Gastroesophageal sphincter (tissue), 4 donors: ENCODE measurements around the gene CPNE9. TPM values are rescaled to one million over a fixed set of nuclear protein-coding genes. Genes with fewer than 3 reads are reported as not detected.

Experiments used
- ATAC-seq: fragments of 150-250 bp; one replicate; pipeline ENCODE4 v1.9.1; 2016; ENCODE audit warnings: mild to moderate bottlenecking, moderate library complexity
- H3K27ac ChIP-seq, 4 donors: fragments of 200-600 bp; sonication (generic) in 3 of 4; 1 replicate in 3 of 4; 2 replicates in 1 of 4; pipeline ENCODE4 v1.5.1; 2016 to 2019
- H3K27me3 ChIP-seq: fragments of 200-600 bp; sonication (generic); one replicate; pipeline ENCODE4 v1.5.1; 2019
- H3K36me3 ChIP-seq, 2 donors: fragments of 200-600 bp; sonication (generic); one replicate each; pipeline ENCODE4 v1.5.1; 2019; ENCODE audit warnings: control low read depth in 1 of 2
- H3K4me1 ChIP-seq, 3 donors: fragments of 200-600 bp; sonication (generic); 1 replicate in 2 of 3; 2 replicates in 1 of 3; pipeline ENCODE4 v1.5.1; 2016 to 2019; ENCODE audit warnings: control low read depth in 2 of 3
- H3K4me3 ChIP-seq, 2 donors: fragments of 200-600 bp; sonication (generic); one replicate each; pipeline ENCODE4 v1.5.1; 2019; ENCODE audit warnings: mild to moderate bottlenecking in 1 of 2, moderate library complexity in 1 of 2
- H3K9me3 ChIP-seq, 3 donors: fragments of 200-600 bp; sonication (generic); one replicate each; pipeline ENCODE4 v1.5.1; 2017 to 2019; ENCODE audit warnings: control low read depth in 2 of 3
- CTCF ChIP-seq, 4 experiments: fragments of 200-600 bp in 2 of 4; fragments of 450-650 bp in 2 of 4; sonication (generic) in 1 of 4; IDR thresholded peaks; one replicate each; pipeline ENCODE4 v1.5.1; 2017 to 2019; ENCODE audit warnings: antibody characterized with exemption in 4 of 4, mild to moderate bottlenecking in 2 of 4, moderate library complexity in 2 of 4
- EP300 ChIP-seq: sonication (generic); formaldehyde crosslinking; IDR thresholded peaks from one replicate; pipeline ENCODE4 v1.6.1; 2017; ENCODE audit warnings: antibody characterized with exemption, mild to moderate bottlenecking
- POLR2A ChIP-seq, 2 donors: fragments of 450-650 bp; IDR thresholded peaks; one replicate each; pipeline ENCODE4 v1.6.1; 2017; ENCODE audit warnings: antibody characterized with exemption in 2 of 2, mild to moderate bottlenecking in 2 of 2, moderate library complexity in 1 of 2
- POLR2AphosphoS5 ChIP-seq: sonication (generic); formaldehyde crosslinking; IDR thresholded peaks from one replicate; pipeline ENCODE4 v1.6.1; 2017; ENCODE audit warnings: antibody characterized with exemption
- WGBS, 2 donors: methylation state at CpG; one replicate each; pipeline ENCODE4 v1.1.5; 2018; ENCODE audit warnings: low coverage in 1 of 2; 5-methylcytosine and 5-hydroxymethylcytosine counted together
- total RNA-seq, 4 donors: library from RNA; depleted of rRNA; stranded (reverse); fragments of >200 nt; gene quantifications; one replicate each; pipeline ENCODE4 v1.1.0, GENCODE V29; 2016

The CPNE9 gene
- total RNA-seq, 4 donors from 2014 or later: 1.1 TPM; not detected in 3

- peaks cover 0 to 98% of the 10 kb centered on the region in 2 donors for H3K36me3 ChIP-seq
- TF ChIP-seq CTCF (IDR thresholded peaks at IDR 0.05) (no peak), POLR2A (IDR thresholded peaks at IDR 0.05) (no peak), EP300 (no peak), POLR2AphosphoS5 (no peak)
- ATAC-seq: no peak
- 88 to 90% methylated on average over 7 to 10 of the region's 10 CpGs for WGBS, 2 donors
- H3K27ac ChIP-seq: no peak overlapping the region
- no peaks in the 10 kb centered on the region for H3K27me3 ChIP-seq
- H3K4me1 ChIP-seq: peaks cover 0 to 3% (median 0%) of the 10 kb centered on the region in 3 donors
- H3K4me3 ChIP-seq: no peak overlapping the region
- H3K9me3 ChIP-seq: no peaks in the 10 kb centered on the region
Observed at GRCh38 chr3:9760779-9761505, 57.3 kb downstream of the CPNE9 start.

- Histone ChIP-seq H3K27me3 (no peaks in the 10 kb centered on the region), H3K4me3 (no peak overlapping the region), H3K4me1 (peaks cover 0 to 13% (median 0%) of the 10 kb centered on the region in 3 donors), H3K27ac (no peak overlapping the region), H3K36me3 (peaks cover 0 to 98% of the 10 kb centered on the region in 2 donors), H3K9me3 (no peaks in the 10 kb centered on the region)
- WGBS, 2 donors: 92 to 100% methylated on average over 1 to 5 of the region's 5 CpGs
- no peak for TF ChIP-seq POLR2A (IDR thresholded peaks at IDR 0.05)
- TF ChIP-seq CTCF (IDR thresholded peaks at IDR 0.05): no peak
- no peak for TF ChIP-seq POLR2AphosphoS5
- TF ChIP-seq EP300: no peak
- no peak for ATAC-seq
Observed at GRCh38 chr3:9761919-9762318, 58.3 kb downstream of the CPNE9 start.

GRCh38 chr3:9762871-9763270 lies 59.2 kb downstream of the CPNE9 start:
- TF ChIP-seq POLR2AphosphoS5 (no peak), EP300 (no peak), CTCF (IDR thresholded peaks at IDR 0.05) (no peak), POLR2A (IDR thresholded peaks at IDR 0.05) (no peak)
- Histone ChIP-seq H3K4me3 (no peak overlapping the region), H3K27ac (no peak overlapping the region), H3K4me1 (peaks cover 0 to 22% (median 6%) of the 10 kb centered on the region in 3 donors), H3K9me3 (no peaks in the 10 kb centered on the region), H3K36me3 (peaks cover 0 to 90% of the 10 kb centered on the region in 2 donors), H3K27me3 (no peaks in the 10 kb centered on the region)
- ATAC-seq: no peak
- 100% methylated on average over 1 of the region's 8 CpGs; no CpG with 5 or more reads in 1 of the 2 donors for WGBS, 2 donors

GRCh38 chr3:9765865-9766264 lies 62.2 kb downstream of the CPNE9 start:
- TF ChIP-seq POLR2AphosphoS5 (no peak), CTCF (IDR thresholded peaks at IDR 0.05) (no peak), EP300 (no peak), POLR2A (IDR thresholded peaks at IDR 0.05) (no peak)
- no peak for ATAC-seq
- H3K27ac ChIP-seq: no peak overlapping the region

GRCh38 chr3:9767418-9767817 lies 63.8 kb downstream of the CPNE9 start:
- no peak for ATAC-seq
- Histone ChIP-seq H3K4me3 (no peak overlapping the region), H3K36me3 (peaks cover 0 to 45% of the 10 kb centered on the region in 2 donors), H3K4me1 (peaks cover 3 to 53% (median 28%) of the 10 kb centered on the region in 3 donors), H3K27ac (peak overlapping the region in 3 of 4 donors; percentile 52 to 93 (median 88)), H3K9me3 (no peaks in the 10 kb centered on the region), H3K27me3 (no peaks in the 10 kb centered on the region)
- no peak for TF ChIP-seq EP300
- TF ChIP-seq POLR2A (IDR thresholded peaks at IDR 0.05): no peak
- TF ChIP-seq POLR2AphosphoS5: no peak
- no peak for TF ChIP-seq CTCF (IDR thresholded peaks at IDR 0.05)
- 24 to 48% methylated on average over 2 to 5 of the region's 7 CpGs for WGBS, 2 donors

More at GRCh38 chr3:9765865-9766264, 62.2 kb downstream of the CPNE9 start:
- peaks cover 3 to 47% (median 27%) of the 10 kb centered on the region in 3 donors for H3K4me1 ChIP-seq
- peaks cover 0 to 60% of the 10 kb centered on the region in 2 donors for H3K36me3 ChIP-seq
- no peak overlapping the region for H3K4me3 ChIP-seq
- 100% methylated on average over 3 of the region's 4 CpGs; no CpG with 5 or more reads in 1 of the 2 donors for WGBS, 2 donors
- no peaks in the 10 kb centered on the region for H3K9me3 ChIP-seq
- no peaks in the 10 kb centered on the region for H3K27me3 ChIP-seq
